Tibial artery (tissue), 4 donors: ENCODE data around the gene MTREX.

Source experiments
- DNase-seq, 2 donors: peaks; one replicate each; pipeline ENCODE4 v3.0.0-alpha.2; 2019
- H3K27ac ChIP-seq, 2 donors: fragments of 200-600 bp; sonication (generic) in 1 of 2; 1 replicate in 1 of 2; 2 replicates in 1 of 2; pipeline ENCODE4 v1.5.1; 2018 to 2019; ENCODE audit warnings: mild to moderate bottlenecking in 1 of 2
- H3K27me3 ChIP-seq, 2 donors: fragments of 200-600 bp; sonication (generic) in 1 of 2; one replicate each; pipeline versions ENCODE4 v1.5.1 to v1.6.0; 2016 to 2019
- H3K36me3 ChIP-seq, 3 donors: fragments of 200-600 bp; sonication (generic) in 2 of 3; one replicate each; pipeline ENCODE4 v1.5.1; 2016 to 2019; ENCODE audit warnings: mild to moderate bottlenecking in 2 of 3
- H3K4me1 ChIP-seq, 4 donors: fragments of 200-600 bp; sonication (generic) in 2 of 4; 1 replicate in 3 of 4; 2 replicates in 1 of 4; pipeline ENCODE4 v1.5.1; 2016 to 2019
- H3K4me3 ChIP-seq, 2 donors: fragments of 200-600 bp; sonication (generic) in 1 of 2; 1 replicate in 1 of 2; 2 replicates in 1 of 2; pipeline ENCODE4 v1.5.1; 2018 to 2019; ENCODE audit warnings: mild to moderate bottlenecking in 2 of 2
- H3K9me3 ChIP-seq, 3 donors: fragments of 200-600 bp; sonication (generic) in 1 of 3; one replicate each; pipeline ENCODE4 v1.5.1; 2016 to 2019
- CTCF ChIP-seq, 2 experiments: fragments of 200-600 bp in 1 of 2; fragments of 450-650 bp in 1 of 2; IDR thresholded peaks; one replicate each; pipeline ENCODE4 v1.5.1; 2017 to 2019; ENCODE audit warnings: antibody characterized with exemption in 2 of 2, mild to moderate bottlenecking in 1 of 2, moderate library complexity in 1 of 2
- intact Hi-C: fragments of 100-400 bp; cut with DNase I; formaldehyde crosslinking; loops from one replicate; pipeline ENCODE4 v1.15.0; 2023; ENCODE audit warnings: low total_unique reads

The MTREX gene

GRCh38 chr5:55345327-55345726 lies 37.5 kb downstream of the MTREX start:
- H3K36me3 ChIP-seq = peaks cover 44 to 51% (median 45%) of the 10 kb centered on the region in 3 donors
- H3K4me3 ChIP-seq = no peak overlapping the region
- intact Hi-C loops = loop anchor here (5.0 kb wide), 1 partner anchor 57 kb away; no protein-coding TSS in a partner anchor
- H3K9me3 ChIP-seq = no peaks in the 10 kb centered on the region
- H3K27ac ChIP-seq = no peak overlapping the region
- TF ChIP-seq CTCF (IDR thresholded peaks at IDR 0.05) = no peak
- no peaks in the 10 kb centered on the region for H3K27me3 ChIP-seq
- H3K4me1 ChIP-seq = peaks cover 0 to 26% (median 7%) of the 10 kb centered on the region in 4 donors
- no peak for DNase-seq

GRCh38 chr5:55347786-55348185 lies 40.0 kb downstream of the MTREX start:
- no peak overlapping the region for H3K4me3 ChIP-seq
- DNase-seq = no peak
- H3K9me3 ChIP-seq = no peaks in the 10 kb centered on the region
- H3K27ac ChIP-seq = no peak overlapping the region
- peaks cover 0 to 21% (median 4%) of the 10 kb centered on the region in 4 donors for H3K4me1 ChIP-seq
- intact Hi-C loops = loop anchor here (5.0 kb wide), 1 partner anchor 55 kb away; no protein-coding TSS in a partner anchor
- H3K36me3 ChIP-seq = peaks cover 54 to 64% (median 57%) of the 10 kb centered on the region in 3 donors
- H3K27me3 ChIP-seq = no peaks in the 10 kb centered on the region
- no peak for TF ChIP-seq CTCF (IDR thresholded peaks at IDR 0.05)

- Histone ChIP-seq H3K27ac (no peak overlapping the region), H3K4me3 (no peak overlapping the region), H3K27me3 (no peaks in the 10 kb centered on the region), H3K4me1 (no peaks in the 10 kb centered on the region), H3K36me3 (peaks cover 59 to 85% (median 76%) of the 10 kb centered on the region in 3 donors), H3K9me3 (no peaks in the 10 kb centered on the region)
- DNase-seq = no peak
- intact Hi-C loops = no loop called here
- TF ChIP-seq CTCF (IDR thresholded peaks at IDR 0.05) = no peak
Observed at GRCh38 chr5:55350754-55351153, 43.0 kb downstream of the MTREX start.

- Histone ChIP-seq H3K4me3 (no peak overlapping the region), H3K36me3 (peaks cover 43 to 71% (median 48%) of the 10 kb centered on the region in 3 donors), H3K9me3 (no peaks in the 10 kb centered on the region), H3K27me3 (no peaks in the 10 kb centered on the region), H3K4me1 (peaks cover 0 to 4% (median 0%) of the 10 kb centered on the region in 4 donors), H3K27ac (no peak overlapping the region)
- no peak for DNase-seq
- TF ChIP-seq CTCF (IDR thresholded peaks at IDR 0.05) = no peak
- intact Hi-C loops = no loop called here
Observed at GRCh38 chr5:55356896-55357295, 49.1 kb downstream of the MTREX start.

- DNase-seq = no peak
- Histone ChIP-seq H3K4me3 (no peak overlapping the region), H3K27ac (no peak overlapping the region), H3K4me1 (peaks cover 0 to 4% (median 0%) of the 10 kb centered on the region in 4 donors), H3K36me3 (peaks cover 17 to 45% (median 33%) of the 10 kb centered on the region in 3 donors), H3K9me3 (no peaks in the 10 kb centered on the region), H3K27me3 (no peaks in the 10 kb centered on the region)
- no peak for TF ChIP-seq CTCF (IDR thresholded peaks at IDR 0.05)
- intact Hi-C loops = no loop called here
Observed at GRCh38 chr5:55360190-55360589, 52.4 kb downstream of the MTREX start.

GRCh38 chr5:55363856-55364255 lies 56.1 kb downstream of the MTREX start:
- H3K27me3 ChIP-seq = no peaks in the 10 kb centered on the region
- intact Hi-C loops = no loop called here
- no peak overlapping the region for H3K27ac ChIP-seq
- H3K4me3 ChIP-seq = no peak overlapping the region
- DNase-seq = no peak
- peaks cover 0 to 4% (median 0%) of the 10 kb centered on the region in 4 donors for H3K4me1 ChIP-seq
- peaks cover 21 to 36% (median 28%) of the 10 kb centered on the region in 3 donors for H3K36me3 ChIP-seq
- H3K9me3 ChIP-seq = no peaks in the 10 kb centered on the region
- TF ChIP-seq CTCF (IDR thresholded peaks at IDR 0.05) = no peak
